HG02759 (cell line): ENCODE measurements around the gene CLEC20A.

Source experiments
- ATAC-seq: cut with Tn5 transposase; IDR thresholded peaks from one replicate; pipeline ENCODE4 v1.9.1; 2021; ENCODE audit warnings: mild to moderate bottlenecking, moderate library complexity; ENCODE audit not compliant: unreplicated experiment

The CLEC20A gene

GRCh38 chr1:178477841-178478240, 18.9 kb downstream of the CLEC20A start:
- ATAC-seq = no peak

- no peak for ATAC-seq
These were observed 19.4 kb downstream of the CLEC20A start for GRCh38 chr1:178477373-178477772.

GRCh38 chr1:178472531-178472930, 24.2 kb downstream of the CLEC20A start:
- ATAC-seq = no peak

GRCh38 chr1:178470411-178470960, 26.3 kb downstream of the CLEC20A start:
- no peak for ATAC-seq

- ATAC-seq = no peak
These were observed 28.9 kb downstream of the CLEC20A start for GRCh38 chr1:178467837-178468236.

- ATAC-seq = no peak
These were observed 31.8 kb downstream of the CLEC20A start for GRCh38 chr1:178465011-178465410.

- ATAC-seq = no peak
These were observed 32.2 kb downstream of the CLEC20A start for GRCh38 chr1:178464566-178464965.

GRCh38 chr1:178464141-178464540, 32.6 kb downstream of the CLEC20A start:
- no peak for ATAC-seq

- no peak for ATAC-seq
These were observed 35.1 kb downstream of the CLEC20A start for GRCh38 chr1:178461701-178462100.

GRCh38 chr1:178461104-178461503, 35.7 kb downstream of the CLEC20A start:
- ATAC-seq = no peak

GRCh38 chr1:178458203-178458602, 38.6 kb downstream of the CLEC20A start:
- ATAC-seq = no peak

GRCh38 chr1:178457651-178458050, 39.1 kb downstream of the CLEC20A start:
- no peak for ATAC-seq

GRCh38 chr1:178456472-178456871, 40.3 kb downstream of the CLEC20A start:
- ATAC-seq = no peak

- no peak for ATAC-seq
These were observed 44.8 kb downstream of the CLEC20A start for GRCh38 chr1:178452013-178452412.

GRCh38 chr1:178451529-178451928, 45.2 kb downstream of the CLEC20A start:
- no peak for ATAC-seq

- no peak for ATAC-seq
These were observed 45.9 kb downstream of the CLEC20A start for GRCh38 chr1:178450871-178451270.

GRCh38 chr1:178442925-178443324, 53.8 kb downstream of the CLEC20A start:
- ATAC-seq = no peak

GRCh38 chr1:178438432-178438831, 58.3 kb downstream of the CLEC20A start:
- no peak for ATAC-seq

- ATAC-seq = no peak
These were observed 59.9 kb downstream of the CLEC20A start for GRCh38 chr1:178436899-178437298.

GRCh38 chr1:178434899-178435435, 61.8 kb downstream of the CLEC20A start:
- ATAC-seq = no peak

- no peak for ATAC-seq
These were observed 62.4 kb downstream of the CLEC20A start for GRCh38 chr1:178434360-178434759.
